ENCODE results near the gene TUBA4B. TPM values are rescaled to one million over a fixed set of nuclear protein-coding genes. Genes with fewer than 3 reads are reported as not detected.

The TUBA4B gene
- total RNA-seq, 1 donor from 2014 or later, result not detected

DNA sequence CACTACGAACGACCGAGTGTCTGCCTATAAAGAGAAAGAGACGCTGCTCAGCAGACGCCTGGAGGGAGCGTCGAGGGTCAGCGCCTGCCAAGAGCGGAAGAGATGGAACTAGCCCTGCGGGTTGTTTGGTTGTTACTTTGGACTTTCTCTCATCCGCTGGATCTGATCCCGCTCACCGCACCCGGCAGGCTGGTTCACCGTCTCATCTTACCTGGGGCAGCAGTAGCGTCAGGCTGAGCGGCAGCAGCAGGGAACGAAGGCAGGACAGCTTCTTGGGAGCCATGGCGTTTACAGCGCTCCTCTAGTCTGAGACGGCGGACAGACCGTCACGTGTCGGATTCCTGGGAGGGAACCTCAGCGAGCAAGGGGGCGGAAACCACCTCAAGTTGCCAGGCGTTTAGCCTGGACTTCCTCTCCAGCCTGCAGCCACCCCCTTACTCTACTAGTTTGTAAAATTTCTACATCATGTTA, 9.7 kb upstream of the TUBA4B start:
- H3K4me1 ChIP-seq, result peaks cover 37% of the 10 kb centered on the region
- intact Hi-C loops (cut with micrococcal nuclease), result no loop called here
- H3K27ac ChIP-seq (replicated peaks), result no peak overlapping the region
- DNase-seq, result no peak
- H3K36me3 ChIP-seq, result peaks cover 18% of the 10 kb centered on the region
- no peaks in the 10 kb centered on the region for H3K27me3 ChIP-seq (ENCODE audit: low read depth)
- peak overlapping the region; percentile 41 for H3K4me3 ChIP-seq
- no peak for TF ChIP-seq CTCF (IDR thresholded peaks at IDR 0.05; ENCODE audit: borderline replicate concordance)
- no peaks in the 10 kb centered on the region for H3K9me3 ChIP-seq (replicated peaks)

DNA sequence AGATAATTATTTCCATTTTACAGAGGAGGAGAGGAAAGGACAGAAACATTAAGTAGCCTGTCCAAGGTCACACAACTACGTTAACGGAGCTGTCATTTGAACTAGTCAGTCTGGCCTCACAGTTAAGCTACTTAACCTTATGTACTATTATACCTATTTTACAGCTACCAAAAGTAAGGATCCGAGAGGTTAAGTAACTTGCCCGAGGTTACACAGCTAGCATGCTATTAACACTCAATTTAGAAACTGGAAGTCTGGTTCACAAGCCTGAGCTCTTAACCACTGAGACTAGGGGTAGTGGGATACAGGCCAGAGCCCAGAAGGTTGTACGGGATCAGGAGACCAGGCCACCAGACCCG, 8.3 kb upstream of the TUBA4B start:
- intact Hi-C loops (cut with micrococcal nuclease), result no loop called here
- Histone ChIP-seq H3K27me3 (ENCODE audit: low read depth) (no peaks in the 10 kb centered on the region), H3K36me3 (peaks cover 18% of the 10 kb centered on the region), H3K9me3 (replicated peaks) (no peaks in the 10 kb centered on the region), H3K4me3 (peak overlapping the region; percentile 81), H3K4me1 (peaks cover 52% of the 10 kb centered on the region), H3K27ac (replicated peaks) (peak overlapping the region; percentile 93)
- no peak for TF ChIP-seq CTCF (IDR thresholded peaks at IDR 0.05; ENCODE audit: borderline replicate concordance)
- DNase-seq, result no peak

GRCh38 chr2:219245148-219245898, 7.7 kb upstream of the TUBA4B start, which contains the start of the genes GLB1L and STK16:
Gene GLB1L, minus strand, starts transcription at chr2:219245444. Its CDS starts 1,871 bp downstream, at chr2:219243573.
Gene STK16, plus strand, starts transcription at chr2:219245479. Its CDS starts 521 bp downstream, at chr2:219246000.
- no peaks in the 10 kb centered on the region for H3K9me3 ChIP-seq (replicated peaks)
- H3K36me3 ChIP-seq, result peaks cover 23% of the 10 kb centered on the region
- peaks cover 57% of the 10 kb centered on the region for H3K4me1 ChIP-seq
- DNase-seq, result peak; percentile 96
- TF ChIP-seq CTCF (IDR thresholded peaks at IDR 0.05; ENCODE audit: borderline replicate concordance), result no peak
- peak within 1 kb of the TSS; percentile 93 for H3K27ac ChIP-seq (replicated peaks)
- H3K27me3 ChIP-seq (ENCODE audit: low read depth), result no peaks in the 10 kb centered on the region
- intact Hi-C loops (cut with micrococcal nuclease), result no loop called here
- peak within 1 kb of the TSS; percentile 81 for H3K4me3 ChIP-seq

DNA sequence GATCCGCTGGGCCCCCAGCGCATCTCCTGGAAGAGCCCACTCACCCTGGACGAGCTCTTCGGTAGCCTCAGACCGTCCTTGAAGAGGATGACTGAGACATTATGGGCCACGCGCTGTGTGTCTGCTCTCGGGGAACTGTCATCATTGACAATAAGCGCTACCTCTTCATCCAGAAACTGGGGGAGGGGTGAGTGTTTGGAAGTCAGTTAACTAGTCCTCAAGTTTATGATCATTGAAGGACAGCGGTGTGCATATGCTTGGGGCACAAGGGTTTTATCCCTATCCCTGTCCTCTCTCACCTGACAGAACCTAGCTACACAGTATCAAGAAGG, 7.2 kb upstream of the TUBA4B start:
- Histone ChIP-seq H3K4me1 (peaks cover 62% of the 10 kb centered on the region), H3K27ac (replicated peaks) (peak overlapping the region; percentile 93), H3K9me3 (replicated peaks) (no peaks in the 10 kb centered on the region), H3K36me3 (peaks cover 29% of the 10 kb centered on the region), H3K4me3 (peak overlapping the region; percentile 81), H3K27me3 (ENCODE audit: low read depth) (no peaks in the 10 kb centered on the region)
- intact Hi-C loops (cut with micrococcal nuclease), result no loop called here
- DNase-seq, result no peak
- TF ChIP-seq CTCF (IDR thresholded peaks at IDR 0.05; ENCODE audit: borderline replicate concordance), result no peak

DNA sequence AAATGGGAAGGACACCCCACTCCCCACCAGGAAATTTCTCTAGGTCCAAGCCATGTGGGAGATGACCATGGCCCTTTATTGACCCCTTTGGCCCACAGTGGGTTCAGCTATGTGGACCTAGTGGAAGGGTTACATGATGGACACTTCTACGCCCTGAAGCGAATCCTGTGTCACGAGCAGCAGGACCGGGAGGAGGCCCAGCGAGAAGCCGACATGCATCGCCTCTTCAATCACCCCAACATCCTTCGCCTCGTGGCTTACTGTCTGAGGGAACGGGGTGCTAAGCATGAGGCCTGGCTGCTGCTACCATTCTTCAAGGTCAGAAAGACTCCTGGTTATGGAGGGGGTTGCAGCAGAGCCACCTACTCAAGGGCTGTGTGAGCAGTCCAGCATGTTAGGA, 6.5 kb upstream of the TUBA4B start:
- Histone ChIP-seq H3K36me3 (peaks cover 36% of the 10 kb centered on the region), H3K27me3 (ENCODE audit: low read depth) (no peaks in the 10 kb centered on the region), H3K27ac (replicated peaks) (peak overlapping the region; percentile 93), H3K9me3 (replicated peaks) (no peaks in the 10 kb centered on the region), H3K4me3 (peak overlapping the region; percentile 81), H3K4me1 (peaks cover 66% of the 10 kb centered on the region)
- DNase-seq, result no peak
- intact Hi-C loops (cut with micrococcal nuclease), result no loop called here
- TF ChIP-seq CTCF (IDR thresholded peaks at IDR 0.05; ENCODE audit: borderline replicate concordance), result no peak
